ENCODE results near the gene COMMD1.

DNA sequence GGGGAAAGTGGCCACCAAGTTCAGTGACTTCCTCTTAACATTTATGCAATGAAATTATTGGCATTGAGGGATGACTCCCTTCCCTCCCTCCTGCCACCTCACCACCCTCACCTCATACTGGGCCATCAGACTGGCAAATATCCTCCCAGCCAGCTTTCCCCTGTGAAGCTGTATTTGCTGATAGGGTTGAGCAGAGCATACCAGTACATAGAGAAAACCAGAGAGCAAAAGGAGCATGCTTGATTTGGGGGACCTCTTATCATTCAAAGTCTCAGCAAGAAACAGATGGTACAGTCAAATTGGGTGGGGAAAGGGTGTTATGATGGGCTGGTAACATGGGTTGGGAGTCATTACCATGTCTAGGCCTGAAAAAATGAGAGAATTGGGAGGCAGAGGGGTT is 271.3 kb downstream of the COMMD1 start:
- TF ChIP-seq EP300 (IDR thresholded peaks at IDR 0.05) (no peak), POLR2A (IDR thresholded peaks at IDR 0.05; ENCODE audit: low read length) (no peak), JUN (IDR thresholded peaks at IDR 0.05) (no peak), CHD4 (IDR thresholded peaks at IDR 0.05; ENCODE audit: borderline replicate concordance) (no peak), MAZ (IDR thresholded peaks at IDR 0.05; ENCODE audit: borderline replicate concordance, low read depth, low read length) (no peak), CEBPB (IDR thresholded peaks at IDR 0.05) (no peak)
- TF ChIP-seq, protein P1, sequence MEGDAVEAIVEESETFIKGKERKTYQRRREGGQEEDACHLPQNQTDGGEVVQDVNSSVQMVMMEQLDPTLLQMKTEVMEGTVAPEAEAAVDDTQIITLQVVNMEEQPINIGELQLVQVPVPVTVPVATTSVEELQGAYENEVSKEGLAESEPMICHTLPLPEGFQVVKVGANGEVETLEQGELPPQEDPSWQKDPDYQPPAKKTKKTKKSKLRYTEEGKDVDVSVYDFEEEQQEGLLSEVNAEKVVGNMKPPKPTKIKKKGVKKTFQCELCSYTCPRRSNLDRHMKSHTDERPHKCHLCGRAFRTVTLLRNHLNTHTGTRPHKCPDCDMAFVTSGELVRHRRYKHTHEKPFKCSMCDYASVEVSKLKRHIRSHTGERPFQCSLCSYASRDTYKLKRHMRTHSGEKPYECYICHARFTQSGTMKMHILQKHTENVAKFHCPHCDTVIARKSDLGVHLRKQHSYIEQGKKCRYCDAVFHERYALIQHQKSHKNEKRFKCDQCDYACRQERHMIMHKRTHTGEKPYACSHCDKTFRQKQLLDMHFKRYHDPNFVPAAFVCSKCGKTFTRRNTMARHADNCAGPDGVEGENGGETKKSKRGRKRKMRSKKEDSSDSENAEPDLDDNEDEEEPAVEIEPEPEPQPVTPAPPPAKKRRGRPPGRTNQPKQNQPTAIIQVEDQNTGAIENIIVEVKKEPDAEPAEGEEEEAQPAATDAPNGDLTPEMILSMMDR (IDR thresholded peaks at IDR 0.05), result no peak
- TF ChIP-seq, protein P2, sequence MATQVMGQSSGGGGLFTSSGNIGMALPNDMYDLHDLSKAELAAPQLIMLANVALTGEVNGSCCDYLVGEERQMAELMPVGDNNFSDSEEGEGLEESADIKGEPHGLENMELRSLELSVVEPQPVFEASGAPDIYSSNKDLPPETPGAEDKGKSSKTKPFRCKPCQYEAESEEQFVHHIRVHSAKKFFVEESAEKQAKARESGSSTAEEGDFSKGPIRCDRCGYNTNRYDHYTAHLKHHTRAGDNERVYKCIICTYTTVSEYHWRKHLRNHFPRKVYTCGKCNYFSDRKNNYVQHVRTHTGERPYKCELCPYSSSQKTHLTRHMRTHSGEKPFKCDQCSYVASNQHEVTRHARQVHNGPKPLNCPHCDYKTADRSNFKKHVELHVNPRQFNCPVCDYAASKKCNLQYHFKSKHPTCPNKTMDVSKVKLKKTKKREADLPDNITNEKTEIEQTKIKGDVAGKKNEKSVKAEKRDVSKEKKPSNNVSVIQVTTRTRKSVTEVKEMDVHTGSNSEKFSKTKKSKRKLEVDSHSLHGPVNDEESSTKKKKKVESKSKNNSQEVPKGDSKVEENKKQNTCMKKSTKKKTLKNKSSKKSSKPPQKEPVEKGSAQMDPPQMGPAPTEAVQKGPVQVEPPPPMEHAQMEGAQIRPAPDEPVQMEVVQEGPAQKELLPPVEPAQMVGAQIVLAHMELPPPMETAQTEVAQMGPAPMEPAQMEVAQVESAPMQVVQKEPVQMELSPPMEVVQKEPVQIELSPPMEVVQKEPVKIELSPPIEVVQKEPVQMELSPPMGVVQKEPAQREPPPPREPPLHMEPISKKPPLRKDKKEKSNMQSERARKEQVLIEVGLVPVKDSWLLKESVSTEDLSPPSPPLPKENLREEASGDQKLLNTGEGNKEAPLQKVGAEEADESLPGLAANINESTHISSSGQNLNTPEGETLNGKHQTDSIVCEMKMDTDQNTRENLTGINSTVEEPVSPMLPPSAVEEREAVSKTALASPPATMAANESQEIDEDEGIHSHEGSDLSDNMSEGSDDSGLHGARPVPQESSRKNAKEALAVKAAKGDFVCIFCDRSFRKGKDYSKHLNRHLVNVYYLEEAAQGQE (IDR thresholded peaks at IDR 0.05), result no peak
- TF ChIP-seq, protein P3, sequence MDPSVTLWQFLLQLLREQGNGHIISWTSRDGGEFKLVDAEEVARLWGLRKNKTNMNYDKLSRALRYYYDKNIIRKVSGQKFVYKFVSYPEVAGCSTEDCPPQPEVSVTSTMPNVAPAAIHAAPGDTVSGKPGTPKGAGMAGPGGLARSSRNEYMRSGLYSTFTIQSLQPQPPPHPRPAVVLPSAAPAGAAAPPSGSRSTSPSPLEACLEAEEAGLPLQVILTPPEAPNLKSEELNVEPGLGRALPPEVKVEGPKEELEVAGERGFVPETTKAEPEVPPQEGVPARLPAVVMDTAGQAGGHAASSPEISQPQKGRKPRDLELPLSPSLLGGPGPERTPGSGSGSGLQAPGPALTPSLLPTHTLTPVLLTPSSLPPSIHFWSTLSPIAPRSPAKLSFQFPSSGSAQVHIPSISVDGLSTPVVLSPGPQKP (IDR thresholded peaks at IDR 0.05; ENCODE audit: low read depth, low read length), result no peak
